ENCODE results near the gene REEP1. TPM values are rescaled to one million over a fixed set of nuclear protein-coding genes. Genes with fewer than 3 reads are reported as not detected.

Gene REEP1
- total RNA-seq, 1 experiment from 2014 or later: 5.9 TPM

- ChIA-PET RAD21 (ENCODE audit: low non-redundant PET in 1 of 2, low total read pairs in 2 of 2, uncharacterized antibody in 2 of 2, unreplicated experiment in 2 of 2) (no interaction called here), CTCF (no interaction called here)
- TF ChIP-seq EZH2 (IDR thresholded peaks at IDR 0.05) (no peak), YY1 (IDR thresholded peaks at IDR 0.05; ENCODE audit: extremely low read depth, insufficient replicate concordance, low read depth, low read length) (no peak), SP1 (IDR thresholded peaks at IDR 0.05; ENCODE audit: low read depth) (no peak), EGR1 (IDR thresholded peaks at IDR 0.05; ENCODE audit: low read depth) (no peak), ZNF274 (IDR thresholded peaks at IDR 0.05; ENCODE audit: low read depth, low read length) (no peak), ATF3 (IDR thresholded peaks at IDR 0.05) (no peak), CTCF (IDR thresholded peaks at IDR 0.05 in 2 of 3, conservative IDR thresholded peaks at IDR 0.05 in 1 of 3; ENCODE audit: borderline replicate concordance in 1 of 3, insufficient read depth in 1 of 3, low read depth in 2 of 3, low read length in 2 of 3) (no peak), EZH2phosphoT487 (IDR thresholded peaks at IDR 0.05; ENCODE audit: borderline replicate concordance) (no peak), CBX3 (IDR thresholded peaks at IDR 0.05; ENCODE audit: low read depth) (no peak), JUND (IDR thresholded peaks at IDR 0.05) (no peak), SRF (IDR thresholded peaks at IDR 0.05; ENCODE audit: low read depth) (no peak), TCF7L2 (IDR thresholded peaks at IDR 0.05; ENCODE audit: borderline replicate concordance, extremely low read depth, insufficient read depth, insufficient read length) (no peak), ELF1 (IDR thresholded peaks at IDR 0.05; ENCODE audit: borderline replicate concordance, low read depth) (no peak), CEBPB (IDR thresholded peaks at IDR 0.05; ENCODE audit: low read depth) (no peak), POLR2AphosphoS5 (IDR thresholded peaks at IDR 0.05; ENCODE audit: low read depth, low read length) (no peak), REST (IDR thresholded peaks at IDR 0.05; ENCODE audit: low read depth) (no peak)
- TF ChIP-seq, protein P1, sequence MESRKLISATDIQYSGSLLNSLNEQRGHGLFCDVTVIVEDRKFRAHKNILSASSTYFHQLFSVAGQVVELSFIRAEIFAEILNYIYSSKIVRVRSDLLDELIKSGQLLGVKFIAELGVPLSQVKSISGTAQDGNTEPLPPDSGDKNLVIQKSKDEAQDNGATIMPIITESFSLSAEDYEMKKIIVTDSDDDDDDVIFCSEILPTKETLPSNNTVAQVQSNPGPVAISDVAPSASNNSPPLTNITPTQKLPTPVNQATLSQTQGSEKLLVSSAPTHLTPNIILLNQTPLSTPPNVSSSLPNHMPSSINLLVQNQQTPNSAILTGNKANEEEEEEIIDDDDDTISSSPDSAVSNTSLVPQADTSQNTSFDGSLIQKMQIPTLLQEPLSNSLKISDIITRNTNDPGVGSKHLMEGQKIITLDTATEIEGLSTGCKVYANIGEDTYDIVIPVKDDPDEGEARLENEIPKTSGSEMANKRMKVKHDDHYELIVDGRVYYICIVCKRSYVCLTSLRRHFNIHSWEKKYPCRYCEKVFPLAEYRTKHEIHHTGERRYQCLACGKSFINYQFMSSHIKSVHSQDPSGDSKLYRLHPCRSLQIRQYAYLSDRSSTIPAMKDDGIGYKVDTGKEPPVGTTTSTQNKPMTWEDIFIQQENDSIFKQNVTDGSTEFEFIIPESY (IDR thresholded peaks at IDR 0.05; ENCODE audit: extremely low read depth, insufficient replicate concordance, low read length): no peak
Measured at GRCh38 chr2:86214503-86214832, 123.0 kb downstream of the REEP1 start.

More at GRCh38 chr2:86214503-86214832, 123.0 kb downstream of the REEP1 start:
- no peak overlapping the region for H3K27ac ChIP-seq (ENCODE audit: low read depth, low read length)
- H3K9ac ChIP-seq (ENCODE audit: low read length): no peak overlapping the region
- no peaks in the 10 kb centered on the region for H3K9me2 ChIP-seq (ENCODE audit: insufficient read depth)
- no peaks in the 10 kb centered on the region for H3K4me1 ChIP-seq (ENCODE audit: control insufficient read depth in 1 of 2, insufficient read depth in 2 of 2, low read length in 2 of 2)
- POLR2A ChIA-PET: no interaction called here
- no peak for ATAC-seq
- BruUV-seq (replicated peaks): no TSS peak
- no peaks in the 10 kb centered on the region for H3K27me3 ChIP-seq (ENCODE audit: insufficient read depth, low read length)
- H3K4me2 ChIP-seq (ENCODE audit: low read length): no peak overlapping the region
- no peaks in the 10 kb centered on the region for H4K20me1 ChIP-seq (ENCODE audit: insufficient read depth)
- H3K4me3 ChIP-seq (replicated peaks in 1 of 2; ENCODE audit: low read depth in 1 of 2, low read length in 2 of 2): no peak overlapping the region
- no peaks in the 10 kb centered on the region for H3K79me2 ChIP-seq (ENCODE audit: insufficient read depth, low read length)
- intact Hi-C loops (cut with micrococcal nuclease): no loop called here
- DNase-seq (ENCODE audit: low read depth, low spot score): no peak
- H3K9me3 ChIP-seq (ENCODE audit: control insufficient read depth in 1 of 2, insufficient read depth in 1 of 2, low read depth in 1 of 2, low read length in 2 of 2): no peaks in the 10 kb centered on the region
- H3K36me3 ChIP-seq (ENCODE audit: control insufficient read depth in 1 of 2, insufficient read depth in 2 of 2, low read length in 2 of 2): peaks cover 32 to 35% of the 10 kb centered on the region in 2 experiments
- no peak overlapping the region for H2AFZ ChIP-seq (ENCODE audit: low read depth, low read length, poor library complexity, severe bottlenecking)

Data from HCT116 (cell line).